HG02759 (cell line): ENCODE results near the gene CD79B.
A peak's percentile ranks its signal among the peaks of the same experiment; 100 is the strongest.

ENCODE experiments used
- ATAC-seq: cut with Tn5 transposase; IDR thresholded peaks from one replicate; pipeline ENCODE4 v1.9.1; 2021; ENCODE audit warnings: mild to moderate bottlenecking, moderate library complexity; ENCODE audit not compliant: unreplicated experiment

The CD79B gene

DNA sequence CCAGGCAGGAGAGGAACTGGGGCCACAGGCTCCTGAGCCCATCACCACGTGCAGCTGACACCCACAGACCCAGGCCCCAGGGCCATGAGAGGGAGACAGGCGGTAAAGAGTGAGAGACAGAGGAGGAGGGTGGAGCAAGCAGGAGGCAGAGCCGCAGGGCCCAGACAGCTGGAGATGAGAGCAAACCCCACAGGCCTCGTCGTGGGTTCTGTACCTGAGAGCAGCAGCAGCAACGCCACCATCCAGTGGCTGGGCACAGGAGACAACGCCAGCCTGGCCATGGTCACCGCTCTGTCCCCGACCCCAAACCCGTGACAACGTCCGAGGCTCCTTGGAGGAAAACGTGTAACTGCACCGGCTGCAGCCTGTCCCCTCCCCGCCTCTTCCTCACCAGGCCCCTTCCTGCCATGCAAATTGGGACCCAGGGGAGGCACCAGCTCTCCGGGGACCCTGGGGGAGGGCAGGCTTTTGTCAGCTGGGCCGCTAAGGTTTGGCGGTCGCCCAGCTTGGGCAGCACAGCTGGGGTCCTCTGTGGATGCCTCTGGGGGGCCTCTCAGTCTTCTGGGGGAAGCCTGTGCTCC, at the start of gene CD79B:
CD79B (minus strand) TSS at position 351 of the 581 bp plus-strand sequence; CDS start at position 281, 70 bp downstream.
- peak; percentile 78 for ATAC-seq

DNA sequence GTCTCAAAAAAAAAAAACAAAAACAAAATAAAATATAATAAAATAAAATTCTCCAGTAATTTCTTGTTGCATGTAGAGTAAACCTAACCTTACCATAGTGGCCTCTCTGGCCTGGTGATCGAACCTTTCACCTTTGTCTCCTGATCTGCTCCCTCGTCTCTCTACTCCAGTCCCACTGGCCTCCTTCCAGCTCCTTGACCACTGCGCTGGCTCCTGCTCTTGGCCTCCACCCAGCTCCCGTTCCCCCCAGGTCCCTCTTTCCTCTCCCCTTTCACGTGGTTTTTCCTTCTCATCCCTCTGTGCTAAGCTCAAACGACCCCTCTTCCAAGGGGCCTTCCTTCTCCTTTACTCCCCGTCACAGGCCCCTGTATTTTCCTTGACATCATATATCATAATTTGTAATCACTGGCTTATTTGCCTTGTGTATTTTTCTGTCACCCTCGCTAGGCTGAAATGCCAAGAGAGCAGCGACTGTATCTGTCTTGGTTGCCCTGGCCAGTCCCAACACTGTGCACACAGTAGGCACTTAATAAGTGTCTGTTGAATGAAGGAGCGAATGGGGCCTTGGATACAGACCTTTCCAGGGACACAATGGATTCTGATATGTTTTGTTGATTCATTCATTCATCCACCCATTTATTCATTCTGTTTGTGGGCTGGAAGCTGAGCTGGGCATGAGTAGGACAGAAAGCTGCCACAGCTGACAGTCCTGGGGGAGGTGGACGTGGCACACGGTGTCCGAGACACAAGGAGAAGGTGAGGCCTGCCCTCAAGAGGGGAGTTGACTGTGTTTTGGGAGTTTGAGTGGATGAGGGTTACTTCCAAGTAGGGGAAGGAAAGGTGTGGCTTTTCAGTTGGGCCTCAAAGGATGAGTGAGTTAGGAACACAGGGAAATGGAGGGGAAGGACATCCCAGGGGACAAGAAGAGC, 46.4 kb upstream of the CD79B start:
- ATAC-seq, result no peak

DNA sequence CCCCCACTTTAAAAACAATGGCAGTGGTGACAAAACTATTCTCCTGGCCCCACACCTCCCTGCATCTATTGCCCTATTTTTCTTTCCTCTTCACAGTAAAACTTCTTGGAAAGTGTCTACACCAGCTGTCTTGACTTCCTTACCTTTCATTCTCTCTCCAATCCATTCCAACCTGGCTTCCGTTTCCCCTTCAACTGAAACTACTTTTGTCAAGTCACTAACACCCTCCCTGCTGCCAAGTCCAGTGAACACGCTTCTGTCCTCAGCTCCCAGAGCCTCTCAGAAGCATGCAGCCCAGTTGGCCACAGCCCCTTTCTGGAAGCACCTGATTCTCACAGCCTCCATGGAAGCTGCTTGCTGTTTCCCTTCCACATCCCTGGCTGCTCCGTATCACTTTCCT, 44.6 kb upstream of the CD79B start:
- no peak for ATAC-seq

DNA sequence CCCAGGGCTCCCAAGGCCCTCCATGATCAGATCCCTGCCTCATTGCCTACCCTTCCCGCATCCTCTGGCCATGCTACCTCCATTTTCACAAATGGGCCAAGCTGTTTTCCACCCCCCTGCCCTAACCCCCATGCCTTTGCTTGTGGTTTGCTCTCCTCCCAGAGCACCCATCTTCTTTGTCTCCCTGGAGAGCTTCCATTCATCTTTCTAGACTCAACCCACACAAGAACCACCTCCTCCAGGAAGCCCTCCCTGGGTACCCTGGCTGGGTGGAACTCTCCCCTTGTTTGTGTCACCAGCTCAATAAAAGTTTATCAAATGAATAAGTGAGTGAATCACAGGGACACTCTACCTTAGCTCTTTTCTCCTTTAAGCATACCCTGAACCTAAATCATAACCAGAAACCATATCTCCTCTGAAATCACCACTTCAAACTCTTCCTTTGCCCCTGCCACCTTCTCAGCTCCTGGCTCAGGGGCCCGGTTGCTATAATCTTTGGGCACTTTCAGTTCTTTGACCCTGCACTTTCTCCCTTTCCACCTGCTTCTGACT, 43.5 kb upstream of the CD79B start:
- no peak for ATAC-seq

DNA sequence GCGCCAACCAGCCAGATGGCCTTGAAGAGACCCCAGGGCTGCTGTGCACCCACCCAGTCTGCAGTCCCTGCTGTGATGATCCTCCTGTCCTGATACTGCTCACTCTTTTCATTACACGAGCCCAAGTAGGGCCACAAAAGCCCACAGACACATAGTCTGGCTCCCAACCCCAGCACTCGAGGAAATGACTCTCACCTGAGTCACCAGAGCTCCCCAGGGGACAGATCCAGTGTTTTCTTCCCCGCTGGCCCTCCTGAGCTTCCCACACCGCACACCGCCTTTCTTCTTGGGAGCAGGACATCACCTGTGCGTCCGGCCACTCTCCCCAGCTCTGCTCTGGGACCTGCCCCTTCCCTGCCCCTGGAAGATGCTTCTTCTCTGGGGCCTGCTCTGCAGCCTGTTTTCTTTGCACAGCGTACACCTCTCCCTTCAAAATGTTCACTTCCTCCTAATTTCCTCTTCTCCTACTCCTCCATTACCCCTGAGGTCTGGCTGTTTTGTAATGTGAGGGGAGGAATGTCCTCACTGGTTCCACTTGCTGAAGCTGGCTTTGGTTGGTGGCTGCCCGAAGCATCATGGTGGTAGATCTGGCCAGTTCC, 42.6 kb upstream of the CD79B start:
- ATAC-seq, result no peak

DNA sequence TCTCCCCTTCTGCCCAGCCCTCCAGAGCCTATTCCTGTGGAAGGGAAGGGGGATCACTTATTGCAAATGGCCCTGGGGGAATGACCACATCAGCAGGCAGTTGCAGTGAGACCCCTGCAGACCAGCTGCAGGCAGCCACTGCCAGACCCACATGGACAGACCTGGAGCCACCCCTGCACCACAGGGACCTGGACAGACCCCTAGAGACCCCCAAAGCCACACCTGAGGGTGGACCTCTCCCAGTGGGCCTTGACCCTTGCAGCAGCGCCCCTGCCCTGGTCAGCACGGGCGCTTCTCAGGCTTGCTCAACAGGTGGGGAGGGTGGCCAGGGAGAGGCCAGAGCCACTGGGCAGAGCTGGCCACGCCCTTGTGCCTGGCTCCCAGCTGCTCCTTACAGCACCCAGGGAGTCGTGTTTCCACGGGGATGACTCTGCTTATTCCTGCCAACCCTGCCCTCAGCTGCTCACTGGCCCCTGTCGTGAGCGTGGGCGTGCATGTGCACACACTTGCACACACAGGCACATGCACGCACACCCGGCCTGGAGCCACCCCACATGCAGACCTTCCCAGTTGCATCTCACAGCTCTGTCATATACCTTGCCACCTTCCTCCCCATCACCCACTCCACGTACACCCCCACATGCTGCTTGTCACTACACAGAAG, 41.9 kb upstream of the CD79B start:
- ATAC-seq, result no peak

DNA sequence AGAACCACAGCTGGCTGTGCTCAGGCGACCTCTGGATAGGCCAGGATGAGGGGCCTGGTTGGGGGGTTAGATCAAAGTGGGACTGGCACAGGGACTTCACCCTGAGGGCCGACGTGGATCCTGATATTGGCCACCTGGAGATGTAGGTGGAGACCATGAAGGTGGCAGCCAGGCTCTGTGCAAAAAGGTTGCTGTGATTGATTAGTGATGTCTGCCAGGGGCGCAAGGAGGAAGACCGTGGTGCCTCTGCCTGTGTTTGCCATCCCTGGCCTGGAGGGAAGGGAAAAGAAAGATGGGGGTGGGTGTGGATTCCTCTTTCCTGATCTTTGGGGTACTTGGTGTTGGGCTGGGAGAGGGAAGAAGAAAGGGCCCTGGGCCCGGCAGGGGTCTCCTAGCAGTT, 41.1 kb upstream of the CD79B start:
- no peak for ATAC-seq

DNA sequence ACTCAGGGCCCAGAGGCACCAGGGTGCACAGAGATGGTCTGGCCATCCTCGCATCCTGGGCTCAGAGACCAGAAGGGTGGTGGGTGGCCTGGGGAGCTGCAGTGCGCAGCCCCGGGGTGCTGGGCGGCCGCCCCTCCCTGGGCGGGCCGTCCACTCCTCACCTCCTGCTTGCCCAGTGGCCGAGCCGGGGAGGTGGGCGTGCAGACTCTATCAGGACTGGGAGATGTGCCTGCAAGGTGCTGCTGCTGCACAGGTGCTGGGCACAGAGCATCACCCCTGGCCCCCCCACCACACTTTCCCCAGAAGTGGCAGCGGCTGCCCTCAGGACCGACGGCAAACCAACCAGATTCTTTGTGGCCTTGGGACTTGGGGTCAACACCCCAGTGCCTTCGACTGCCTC, 40.7 kb upstream of the CD79B start, which contains the start of gene SCN4A:
SCN4A (minus strand) TSS at position 123 of the 400 bp plus-strand sequence; CDS start at position 46, 77 bp downstream.
- ATAC-seq, result no peak

DNA sequence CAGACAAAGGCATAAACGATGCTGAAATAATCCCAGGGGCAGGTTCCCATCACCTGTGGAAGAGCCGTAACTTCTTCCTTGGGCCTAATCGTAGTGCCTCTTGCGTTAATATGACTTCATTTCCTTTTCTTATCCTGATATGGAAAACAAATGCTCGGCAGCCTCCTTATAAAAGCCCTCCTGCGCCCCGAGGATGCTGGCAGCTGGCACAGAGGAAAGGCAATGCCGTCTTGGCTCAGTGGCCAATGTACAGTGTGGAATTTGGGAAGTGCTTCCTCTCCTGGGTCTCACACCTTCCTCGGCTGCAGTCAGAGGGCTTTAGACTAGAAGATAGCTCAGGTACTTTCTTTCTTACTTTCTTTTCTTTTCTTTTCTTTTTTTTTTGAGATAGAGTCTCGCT, 37.1 kb upstream of the CD79B start:
- no peak for ATAC-seq

DNA sequence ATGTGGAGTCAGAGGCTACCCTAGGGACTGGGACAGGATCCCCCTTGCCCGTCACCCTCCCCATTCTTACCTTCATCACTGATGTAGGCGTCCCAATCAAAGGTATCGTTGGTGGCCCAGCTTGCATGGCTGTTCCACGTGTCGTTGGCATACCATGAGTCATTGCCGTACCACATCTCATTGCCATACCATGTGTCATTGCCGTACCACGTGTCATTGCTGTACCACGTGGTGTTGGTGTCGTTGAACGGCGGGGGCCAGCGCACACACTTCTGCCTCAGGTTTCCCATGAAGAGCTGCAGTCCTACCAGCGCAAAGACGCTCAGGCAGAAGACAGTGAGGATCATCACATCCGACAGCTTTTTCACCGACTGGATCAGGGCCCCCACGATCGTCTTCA, 35.8 kb upstream of the CD79B start:
- no peak for ATAC-seq

DNA sequence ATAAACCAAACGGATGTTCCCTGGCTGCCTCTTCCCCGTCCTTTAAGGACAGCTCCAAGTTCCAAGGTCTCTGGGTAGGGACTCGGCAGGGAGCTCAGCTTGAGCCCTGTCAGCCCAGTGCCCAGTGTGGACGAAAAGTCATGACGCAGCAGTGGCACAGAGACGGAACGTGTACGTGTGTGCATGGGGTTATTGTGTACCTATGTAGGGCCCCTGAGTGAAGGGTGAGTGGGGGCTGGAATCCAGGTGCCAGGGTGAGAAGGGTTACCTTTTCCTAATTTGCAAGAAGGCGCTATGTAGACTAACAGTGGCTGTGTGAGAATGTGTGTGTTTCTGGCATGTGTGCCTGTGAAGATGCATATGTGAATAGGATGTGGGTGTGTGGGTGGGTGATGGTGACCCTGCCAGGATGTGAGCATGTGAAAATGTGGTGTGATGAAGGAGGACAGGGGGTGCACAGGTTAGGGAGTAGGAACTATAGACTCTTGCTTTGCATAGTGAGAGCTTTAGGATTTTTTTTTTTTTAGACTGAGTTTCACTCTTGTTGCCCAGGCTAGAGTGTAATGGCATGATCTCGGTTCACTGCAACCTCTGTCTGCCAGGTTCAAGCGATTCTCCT, 34.6 kb upstream of the CD79B start:
- ATAC-seq, result no peak

DNA sequence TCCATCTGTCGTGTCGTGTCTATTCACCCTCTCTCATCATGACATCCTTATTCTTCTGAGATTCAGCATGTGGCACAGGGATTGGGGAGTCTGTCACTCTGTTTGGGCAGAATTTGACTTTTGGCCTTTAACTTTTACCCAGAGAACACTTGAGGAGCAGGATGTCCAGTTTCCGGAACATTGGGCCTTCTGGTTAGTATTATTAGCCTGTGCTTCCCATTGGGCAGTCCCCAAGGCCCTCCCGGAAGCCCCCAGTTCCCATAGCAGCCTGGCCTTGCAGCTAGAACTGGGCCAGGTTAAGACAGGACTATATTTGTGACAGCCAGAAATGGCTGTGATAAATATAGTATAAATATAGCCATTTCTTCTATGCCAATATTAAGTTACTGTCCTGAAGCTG, 31.0 kb upstream of the CD79B start:
- ATAC-seq, result no peak

DNA sequence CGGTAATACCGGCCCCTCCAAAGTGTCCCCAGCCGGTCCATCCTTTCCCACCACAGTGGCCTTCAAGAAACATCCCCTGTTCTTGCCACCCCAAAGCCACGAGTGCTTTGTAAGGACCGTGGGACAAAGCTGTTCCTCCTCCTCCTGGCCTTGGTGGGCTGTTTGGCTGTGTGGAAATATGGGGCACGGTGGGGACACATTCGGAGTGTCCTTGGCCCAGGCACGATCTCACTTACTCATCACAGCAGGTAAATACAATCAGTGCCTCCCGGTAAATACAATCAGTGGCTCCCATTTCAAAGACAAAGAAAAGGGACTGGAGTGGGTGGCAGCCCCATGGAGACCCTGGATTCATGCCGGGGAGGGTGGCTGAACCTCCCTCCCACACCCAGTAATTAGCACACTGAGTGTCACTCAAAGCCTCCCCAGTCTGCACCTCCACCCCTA, 30.2 kb upstream of the CD79B start:
- no peak for ATAC-seq

DNA sequence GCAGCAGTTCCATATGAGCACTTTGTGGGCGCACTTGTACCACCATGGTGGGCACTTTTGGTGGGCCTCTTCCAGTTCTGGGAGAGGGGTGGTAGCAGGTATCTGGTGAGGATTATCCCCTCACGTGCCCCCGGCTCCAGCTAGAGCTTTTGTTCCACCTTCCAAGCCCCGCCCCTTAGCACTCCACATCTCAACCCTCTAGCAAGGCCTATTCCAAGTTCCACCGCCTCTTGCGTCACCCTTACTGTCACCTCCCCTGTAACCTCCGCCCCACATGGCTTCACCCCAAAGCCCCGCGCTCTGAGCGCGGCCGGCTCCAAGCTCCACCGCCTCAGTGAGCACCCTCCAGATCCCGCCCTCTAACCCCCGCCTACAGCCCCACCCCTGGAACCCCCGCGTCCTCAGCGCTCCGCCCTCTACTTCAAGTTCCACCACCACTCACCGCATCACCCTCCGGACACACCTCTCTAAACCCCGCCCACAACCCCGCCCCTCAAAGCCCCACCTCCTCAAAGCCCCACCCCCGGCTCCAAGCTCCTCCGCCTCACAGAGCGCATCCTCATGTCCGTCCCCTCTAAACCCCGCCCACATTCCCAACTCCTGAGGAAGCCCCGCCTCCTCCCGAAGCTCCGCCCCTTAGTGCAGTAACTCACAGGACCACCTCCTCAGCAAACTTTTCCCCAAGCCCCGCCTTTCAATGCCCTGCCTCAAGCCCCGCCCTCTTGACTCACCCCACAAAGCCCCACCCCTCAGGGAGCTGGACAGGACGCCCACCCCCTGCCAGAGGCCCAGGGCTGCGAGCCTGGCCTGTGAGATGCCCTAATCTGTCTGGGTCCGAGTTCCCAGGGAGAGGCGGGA, 29.5 kb upstream of the CD79B start:
- no peak for ATAC-seq

DNA sequence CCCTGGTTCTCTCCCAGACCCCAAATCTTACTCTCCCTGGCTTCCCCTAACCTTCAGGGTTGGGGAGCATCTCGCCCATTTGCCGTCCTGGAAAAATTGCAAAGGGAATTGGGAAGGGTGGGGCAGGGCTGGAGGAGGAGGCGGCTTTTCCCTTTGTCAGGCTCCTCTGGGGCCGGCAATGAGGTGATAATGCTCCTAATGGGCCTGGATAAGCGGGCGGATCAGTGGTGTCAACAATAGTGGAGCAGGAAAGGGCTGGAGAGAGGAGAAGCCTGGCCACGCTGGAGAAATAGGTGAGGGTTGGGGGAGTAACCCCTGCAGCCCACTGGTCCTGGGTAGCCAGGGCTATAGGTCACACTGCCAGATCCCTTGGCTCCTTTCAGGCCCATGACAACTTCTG, 28.3 kb upstream of the CD79B start:
- ATAC-seq, result no peak

DNA sequence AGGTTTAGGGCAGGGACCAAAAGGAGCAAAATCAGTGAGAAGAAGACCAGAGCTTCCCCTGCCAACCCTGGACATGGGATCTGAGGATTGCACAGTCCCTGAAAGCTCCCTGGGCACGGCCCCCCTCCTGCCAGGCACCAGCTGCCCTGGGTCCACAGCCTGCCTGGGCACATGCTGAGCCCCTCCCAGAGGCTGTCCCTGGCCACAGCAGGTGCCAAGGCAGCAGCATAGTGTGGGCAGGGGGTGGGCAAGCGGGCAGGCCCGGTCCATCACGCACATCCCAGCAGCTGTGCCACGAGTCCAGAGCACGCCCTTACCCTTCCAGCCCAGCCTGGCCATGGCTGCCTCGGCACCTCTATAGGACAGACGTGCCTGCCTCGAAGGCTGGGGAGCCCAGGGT, 27.9 kb upstream of the CD79B start:
- ATAC-seq, result no peak

DNA sequence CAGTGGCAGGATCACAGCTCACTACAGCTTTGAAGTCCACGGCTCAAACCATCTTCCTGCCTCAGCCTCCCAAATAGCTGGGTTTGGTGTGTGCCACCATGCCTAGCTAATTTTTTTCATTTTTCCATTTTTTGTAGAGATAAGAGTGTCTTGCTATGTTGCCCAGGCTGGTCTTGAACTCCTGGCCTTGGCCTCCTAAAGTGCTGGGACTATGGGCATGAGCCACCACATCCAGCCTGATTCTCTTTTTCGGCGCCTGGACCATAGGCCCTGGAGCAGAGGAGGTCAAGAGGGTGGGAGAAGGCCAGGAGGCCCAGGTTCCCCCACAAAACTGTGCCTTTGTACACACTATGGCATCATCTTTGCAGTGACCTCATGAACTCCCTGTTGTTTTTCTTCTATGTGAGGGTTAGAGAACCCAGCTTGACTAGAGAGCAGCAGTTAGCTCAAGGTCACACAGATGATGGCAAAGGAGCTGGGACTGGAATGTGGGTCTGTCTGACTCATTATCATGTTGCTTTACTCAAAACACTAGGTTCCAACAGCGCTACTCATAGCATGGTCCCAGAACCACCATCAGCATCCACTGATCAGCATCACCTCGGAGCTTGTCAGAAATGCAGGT, 24.3 kb upstream of the CD79B start:
- no peak for ATAC-seq

DNA sequence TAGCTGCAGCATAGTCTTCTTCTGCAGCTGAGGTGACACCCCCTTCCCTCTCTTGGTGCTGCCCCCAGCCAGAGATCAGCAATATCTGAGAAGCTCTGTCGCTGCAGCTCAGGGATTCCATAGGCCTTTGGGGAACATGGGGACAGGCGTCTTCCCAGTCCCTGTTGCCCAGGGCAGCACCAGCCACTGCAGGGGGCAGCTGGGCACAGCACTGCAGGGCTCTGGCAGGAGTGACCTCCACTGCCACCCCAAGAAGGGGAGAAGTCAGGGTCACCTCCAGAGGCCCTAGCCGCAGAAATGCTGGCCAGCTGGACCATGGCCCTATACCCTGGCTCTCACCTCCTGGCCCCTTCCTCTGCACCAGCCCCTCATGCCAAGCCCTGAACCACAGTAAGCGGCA, 23.7 kb upstream of the CD79B start:
- ATAC-seq, result no peak

DNA sequence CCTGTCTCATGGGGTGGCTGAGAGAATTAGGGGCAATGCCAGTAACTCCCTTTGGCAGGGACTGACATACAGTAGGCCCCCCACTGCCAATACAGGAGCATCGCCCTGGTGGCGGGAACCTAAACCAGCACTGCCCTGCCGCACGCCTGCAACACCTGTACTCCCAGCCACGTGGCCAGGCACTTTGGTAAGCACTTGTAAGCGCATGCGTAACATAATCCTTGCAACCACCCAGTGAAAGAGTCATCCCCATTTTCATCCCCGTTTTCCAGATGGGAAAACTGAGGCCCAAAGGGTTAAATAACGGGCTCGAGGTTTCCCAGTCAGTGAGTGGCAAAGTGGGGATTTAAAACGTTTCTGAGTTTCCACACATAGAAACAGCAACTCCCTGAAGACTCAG, 23.1 kb upstream of the CD79B start:
- ATAC-seq, result no peak
